GM12875 (cell line): ENCODE data around the gene SPSB1.

ENCODE experiments used
- H3K4me3 ChIP-seq: one replicate; pipeline ENCODE4 v1.5.1; 2011; ENCODE audit warnings: low read depth, low read length, control low read depth
- CTCF ChIP-seq: IDR thresholded peaks from 2 replicates; pipeline ENCODE4 v1.5.1; 2011; ENCODE audit warnings: low read depth, mild to moderate bottlenecking, control low read depth, inconsistent platforms, low read length, moderate library complexity, borderline replicate concordance; ENCODE audit not compliant: insufficient read depth

SPSB1 gene

GRCh38 chr1:9319789-9320519 lies 27.3 kb downstream of the SPSB1 start:
- TF ChIP-seq CTCF, result no peak
- H3K4me3 ChIP-seq, result no peak overlapping the region

GRCh38 chr1:9320520-9321479 lies 28.1 kb downstream of the SPSB1 start:
- no peak overlapping the region for H3K4me3 ChIP-seq
- TF ChIP-seq CTCF, result no peak

GRCh38 chr1:9321480-9321849 lies 28.8 kb downstream of the SPSB1 start:
- no peak for TF ChIP-seq CTCF
- H3K4me3 ChIP-seq, result no peak overlapping the region

GRCh38 chr1:9321986-9322660 lies 29.4 kb downstream of the SPSB1 start:
- TF ChIP-seq CTCF, result no peak
- H3K4me3 ChIP-seq, result no peak overlapping the region

- no peak for TF ChIP-seq CTCF
- H3K4me3 ChIP-seq, result no peak overlapping the region
These were observed 30.1 kb downstream of the SPSB1 start for GRCh38 chr1:9322661-9323244.

GRCh38 chr1:9324246-9325096 lies 31.8 kb downstream of the SPSB1 start:
- no peak overlapping the region for H3K4me3 ChIP-seq
- TF ChIP-seq CTCF, result no peak
